Left lung (tissue), 14 donors: Measurements from ENCODE around the gene FXYD3. TPM values are rescaled to one million over a fixed set of nuclear protein-coding genes. Genes with fewer than 3 reads are reported as not detected.

Experiments used
- ATAC-seq: fragments of 200-7000 bp; cut with Tn5 transposase; one replicate; pipeline ENCODE4 v1.9.1; 2020; ENCODE audit warnings: moderate library complexity
- DNase-seq, 4 donors: peaks; one replicate each; pipeline ENCODE4 v3.0.0-alpha.2; 2013 to 2020
- H3K27ac ChIP-seq, 2 donors: fragments of 200-600 bp; sonication (generic) in 1 of 2; one replicate each; pipeline versions ENCODE4 v1.5.0 to v1.8.0; 2020 to 2021
- H3K27me3 ChIP-seq, 2 donors: fragments of 200-600 bp; sonication (generic) in 1 of 2; one replicate each; pipeline versions ENCODE4 v1.5.0 to v1.8.0; 2020 to 2021
- H3K36me3 ChIP-seq, 2 donors: fragments of 200-600 bp; sonication (generic) in 1 of 2; one replicate each; pipeline versions ENCODE4 v1.5.0 to v1.8.0; 2020 to 2021
- H3K4me1 ChIP-seq, 2 donors: fragments of 200-600 bp; one replicate each; pipeline ENCODE4 v1.8.0; 2021
- H3K4me3 ChIP-seq, 2 donors: fragments of 200-600 bp; sonication (generic) in 1 of 2; one replicate each; pipeline versions ENCODE4 v1.5.0 to v1.8.0; 2020 to 2021; ENCODE audit warnings: mild to moderate bottlenecking in 1 of 2
- H3K9me3 ChIP-seq, 2 donors: fragments of 200-600 bp; sonication (generic) in 1 of 2; one replicate each; pipeline versions ENCODE4 v1.5.0 to v1.8.0; 2020 to 2021
- intact Hi-C, 2 donors: fragments of 100-400 bp; cut with DNase I; formaldehyde crosslinking; loops; one replicate each; pipeline versions ENCODE4 v1.11.2 to v1.14.2; 2022
- long read RNA-seq, 12 donors: library from polyadenylated mRNA in 2 of 12; unstranded in 2 of 12; transcript quantifications; one replicate each; pipeline ENCODE4 v2.0.0 and lab custom pipeline, GENCODE V29; 2019 to 2026
- polyA plus RNA-seq, 6 donors: library from polyadenylated mRNA; unstranded; fragments of 120-200 nt; gene quantifications; one replicate each; pipeline ENCODE4 v1.2.1, GENCODE V29; 2013; ENCODE audit not compliant: insufficient read length in 6 of 6
- total RNA-seq, 2 donors: library from RNA; stranded (reverse); fragmentation: NEBNext Ultra II Directional; extraction: Animal tissue kit (Norgen Biotek cat#: 25700); gene quantifications; one replicate each; pipeline ENCODE4 v1.2.1, GENCODE V29; 2021
- TF ChIP-seq, protein P1 (sequence below), 2 donors: fragments of 200-600 bp; sonication (generic) in 1 of 2; IDR thresholded peaks; one replicate each; pipeline versions ENCODE4 v1.5.0 to v1.8.0; 2021; ENCODE audit warnings: antibody characterized with exemption in 2 of 2
- donor health status: DM: no; HTN: yes; CAD: no.
- donor health status: DM: no; HTN: no; CAD: no.

The FXYD3 gene, protein sequence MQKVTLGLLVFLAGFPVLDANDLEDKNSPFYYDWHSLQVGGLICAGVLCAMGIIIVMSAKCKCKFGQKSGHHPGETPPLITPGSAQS
- total RNA-seq (100 to 1,000 TPM in 1 of 2 donors, 10 to 100 TPM in 1; 88.4 to 207 TPM), polyA plus RNA-seq (10 to 100 TPM; 17.5 to 50.2 (median 21.1) TPM)
- long read RNA-seq, donor 1, partial matches to known transcripts: 44 of 47 reads
- long read RNA-seq, donor 1, other reads (novel, unspliced or antisense): 0 of 47 reads
- long read RNA-seq, donor 2, partial matches to known transcripts: 7 of 9 reads
- long read RNA-seq, donor 2, other reads (novel, unspliced or antisense): 0 of 9 reads
- long read RNA-seq, donor 3, partial matches to known transcripts: 13 of 13 reads
- long read RNA-seq, donor 3, other reads (novel, unspliced or antisense): 0 of 13 reads
- long read RNA-seq, donor 4, partial matches to known transcripts: 171 of 191 reads
- long read RNA-seq, donor 4, other reads (novel, unspliced or antisense): 14 of 191 reads
- long read RNA-seq, donor 5, partial matches to known transcripts: 49 of 52 reads
- long read RNA-seq, donor 5, other reads (novel, unspliced or antisense): 0 of 52 reads
- long read RNA-seq, donor 6, partial matches to known transcripts: 32 of 34 reads
- long read RNA-seq, donor 6, other reads (novel, unspliced or antisense): 0 of 34 reads
- long read RNA-seq, donor 7, partial matches to known transcripts: 11 of 11 reads
- long read RNA-seq, donor 7, other reads (novel, unspliced or antisense): 0 of 11 reads
- long read RNA-seq, donor 8, partial matches to known transcripts: 19 of 23 reads
- long read RNA-seq, donor 8, other reads (novel, unspliced or antisense): 0 of 23 reads
- long read RNA-seq, donor 9: 0 reads
- long read RNA-seq, donor 10, transcript FXYD3-202 (7 exons, 1,320 nt): major isoform, 5 of 77 reads
- long read RNA-seq, donor 10, partial matches to known transcripts: 60 of 77 reads
- long read RNA-seq, donor 10, other reads (novel, unspliced or antisense): 6 of 77 reads
- long read RNA-seq, donor 11: 0 reads
- long read RNA-seq, donor 12, partial matches to known transcripts: 36 of 40 reads
- long read RNA-seq, donor 12, other reads (novel, unspliced or antisense): 0 of 40 reads

DNA sequence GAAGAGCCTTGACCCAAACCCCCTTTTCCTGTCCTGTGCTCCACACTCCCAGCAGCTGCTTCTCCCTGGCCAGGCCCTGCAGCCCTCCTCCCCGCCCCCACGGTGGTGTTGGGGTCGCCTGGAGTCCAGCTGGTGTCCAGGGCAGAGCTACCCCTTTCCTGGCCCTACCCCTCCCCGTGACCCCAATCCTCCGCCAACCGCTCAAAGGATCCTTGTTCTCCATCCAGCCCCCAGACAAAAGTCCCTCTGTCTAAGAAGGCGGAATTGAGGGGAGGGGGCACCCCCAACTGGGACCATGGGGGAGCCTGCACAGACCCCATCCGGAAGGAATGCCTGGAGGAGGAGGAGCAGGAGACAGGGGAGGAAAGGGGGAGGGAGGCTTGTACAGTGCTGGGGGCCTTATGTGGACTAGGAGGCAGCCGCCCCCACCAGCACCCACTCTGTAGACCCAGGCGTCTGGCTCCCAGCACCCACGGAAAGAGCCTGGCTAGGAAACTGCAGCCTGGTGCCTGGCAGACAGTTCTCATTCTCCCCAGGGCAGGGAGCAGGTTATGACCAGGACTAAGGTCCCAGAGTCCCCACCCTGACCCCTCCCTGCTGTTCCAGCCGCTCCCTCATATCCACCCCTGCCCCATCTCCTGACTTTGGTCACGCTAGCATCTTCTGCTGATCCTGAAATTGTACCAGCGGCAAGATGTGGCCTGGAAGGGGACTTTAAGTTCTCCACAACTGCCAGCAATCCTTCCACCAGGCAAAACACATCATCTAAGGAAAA, at the start of gene FXYD3:
FXYD3 (plus strand) TSS at position 647 of the 775 bp plus-strand sequence. CDS start 3,554 bp downstream, outside the sequence.
- Histone ChIP-seq H3K4me1 (peaks cover 0 to 25% of the 10 kb centered on the region in 2 donors), H3K27me3 (no peaks in the 10 kb centered on the region), H3K27ac (peak within 1 kb of the TSS; percentile 53), H3K4me3 (peak within 1 kb of the TSS; percentile 24 to 41), H3K36me3 (no peaks in the 10 kb centered on the region), H3K9me3 (no peaks in the 10 kb centered on the region)
- TF ChIP-seq, protein P1, sequence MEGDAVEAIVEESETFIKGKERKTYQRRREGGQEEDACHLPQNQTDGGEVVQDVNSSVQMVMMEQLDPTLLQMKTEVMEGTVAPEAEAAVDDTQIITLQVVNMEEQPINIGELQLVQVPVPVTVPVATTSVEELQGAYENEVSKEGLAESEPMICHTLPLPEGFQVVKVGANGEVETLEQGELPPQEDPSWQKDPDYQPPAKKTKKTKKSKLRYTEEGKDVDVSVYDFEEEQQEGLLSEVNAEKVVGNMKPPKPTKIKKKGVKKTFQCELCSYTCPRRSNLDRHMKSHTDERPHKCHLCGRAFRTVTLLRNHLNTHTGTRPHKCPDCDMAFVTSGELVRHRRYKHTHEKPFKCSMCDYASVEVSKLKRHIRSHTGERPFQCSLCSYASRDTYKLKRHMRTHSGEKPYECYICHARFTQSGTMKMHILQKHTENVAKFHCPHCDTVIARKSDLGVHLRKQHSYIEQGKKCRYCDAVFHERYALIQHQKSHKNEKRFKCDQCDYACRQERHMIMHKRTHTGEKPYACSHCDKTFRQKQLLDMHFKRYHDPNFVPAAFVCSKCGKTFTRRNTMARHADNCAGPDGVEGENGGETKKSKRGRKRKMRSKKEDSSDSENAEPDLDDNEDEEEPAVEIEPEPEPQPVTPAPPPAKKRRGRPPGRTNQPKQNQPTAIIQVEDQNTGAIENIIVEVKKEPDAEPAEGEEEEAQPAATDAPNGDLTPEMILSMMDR (IDR thresholded peaks at IDR 0.05): no peak
- DNase-seq: no peak
- peak; percentile 6 for ATAC-seq
- intact Hi-C loops: no loop called here

DNA sequence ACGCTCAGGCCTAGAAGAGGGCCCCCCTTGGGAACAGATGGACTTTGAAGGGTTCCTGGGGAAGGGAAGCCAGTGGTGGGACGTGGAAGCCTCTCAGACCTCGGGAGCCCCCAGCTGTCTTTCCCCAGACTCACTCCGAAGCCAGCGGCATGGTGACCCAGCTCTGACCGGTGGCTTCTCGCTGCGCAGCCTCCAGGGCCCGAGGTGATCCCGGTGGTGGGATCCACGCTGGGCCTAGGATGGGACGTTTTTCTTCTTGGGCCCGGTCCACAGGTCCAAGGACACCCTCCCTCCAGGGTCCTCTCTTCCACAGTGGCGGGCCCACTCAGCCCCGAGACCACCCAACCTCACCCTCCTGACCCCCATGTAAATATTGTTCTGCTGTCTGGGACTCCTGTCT, 49.5 kb upstream of the FXYD3 start:
- no peaks in the 10 kb centered on the region for H3K4me1 ChIP-seq
- no peak for DNase-seq
- intact Hi-C loops: loop anchor here in 1 of 2 donors (10.0 kb wide), 1 partner anchor 69 kb away; the partner anchor contains the start of genes FXYD1 and LGI4
- no peak overlapping the region for H3K27ac ChIP-seq
- no peak for ATAC-seq
- H3K9me3 ChIP-seq: peaks cover 0 to 9% of the 10 kb centered on the region in 2 donors
- no peak overlapping the region for H3K4me3 ChIP-seq
- TF ChIP-seq, protein P1 (IDR thresholded peaks at IDR 0.05): no peak
- H3K36me3 ChIP-seq: no peaks in the 10 kb centered on the region
- H3K27me3 ChIP-seq: no peaks in the 10 kb centered on the region

DNA sequence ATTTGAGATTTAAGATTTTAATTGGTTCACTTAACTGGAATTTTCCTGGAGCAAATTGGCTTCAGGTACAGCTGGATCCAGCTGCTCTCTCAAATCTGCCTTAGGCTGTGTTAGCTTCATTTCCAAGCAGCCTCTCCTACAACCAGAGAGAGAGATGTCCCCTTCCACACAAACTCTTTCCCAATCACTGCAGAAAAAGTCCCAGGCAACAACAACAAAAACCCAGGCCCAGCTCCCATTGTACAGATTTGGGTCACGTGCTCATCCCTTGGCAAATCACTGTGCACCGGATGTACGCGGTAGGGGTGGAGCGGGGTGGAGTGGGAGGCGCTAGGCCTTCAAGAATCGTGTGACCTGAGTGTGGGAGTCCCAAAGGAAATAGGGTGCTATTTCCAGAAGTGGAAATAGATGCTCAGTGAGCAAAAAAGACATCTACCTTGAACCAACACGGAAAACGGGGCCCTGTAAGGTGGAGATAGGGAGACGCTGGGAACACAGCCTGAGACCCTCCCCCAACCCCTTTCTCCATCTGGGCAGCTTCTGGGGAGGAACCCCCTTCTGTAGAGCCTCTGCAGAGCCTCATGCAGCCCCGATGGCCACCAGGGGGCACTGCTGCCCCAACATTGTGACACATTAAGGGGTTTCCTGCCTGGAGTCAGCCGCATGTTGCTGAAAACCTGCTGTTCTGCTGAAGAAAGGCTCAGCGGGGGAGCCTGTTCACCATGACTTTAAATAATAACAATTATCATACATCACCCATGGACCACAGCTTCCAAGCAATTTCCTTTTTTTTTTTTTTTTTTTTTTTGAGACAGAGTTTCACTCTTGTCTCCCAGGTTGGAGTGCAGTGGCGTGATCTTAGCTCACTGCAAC, 48.7 kb upstream of the FXYD3 start:
- Histone ChIP-seq H3K4me3 (no peak overlapping the region), H3K9me3 (peaks cover 0 to 9% of the 10 kb centered on the region in 2 donors), H3K36me3 (no peaks in the 10 kb centered on the region), H3K4me1 (no peaks in the 10 kb centered on the region), H3K27ac (no peak overlapping the region), H3K27me3 (no peaks in the 10 kb centered on the region)
- peak; percentile 93 for ATAC-seq
- intact Hi-C loops: loop anchor here in 1 of 2 donors (10.0 kb wide), 1 partner anchor 68 kb away; the partner anchor contains the start of genes FXYD1 and LGI4
- TF ChIP-seq, protein P1 (IDR thresholded peaks at IDR 0.05): peak; percentile 87 to 90
- peak; percentile 68 to 93 (median 85) for DNase-seq
